Measurements from ENCODE around the gene LRRN1.
"Not testable (repeated sequence)": the region's sequence is repeated elsewhere in the genome, so short reads cannot be mapped to it uniquely, and the experiment has no call there.

Gene LRRN1

DNA sequence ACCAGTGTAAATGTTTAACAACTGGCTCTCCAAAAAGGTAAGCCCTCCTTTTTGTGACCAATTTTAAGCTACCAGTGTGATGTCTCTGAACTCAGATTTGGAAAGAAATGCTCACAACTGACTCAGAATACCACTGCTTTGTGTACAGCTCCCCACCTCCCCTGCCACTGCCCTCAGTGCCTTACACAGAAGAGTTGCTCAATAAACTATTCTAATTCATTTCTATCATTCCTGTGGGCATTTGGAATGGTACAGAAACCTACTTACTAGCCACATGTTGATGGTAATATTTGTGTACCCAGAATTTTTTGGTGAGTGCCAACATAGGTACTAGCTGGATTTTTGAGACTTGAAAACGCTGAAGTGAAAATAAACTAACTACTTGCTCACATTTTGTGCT, 16.0 kb downstream of the LRRN1 start:
- no peak for DNase-seq

DNA sequence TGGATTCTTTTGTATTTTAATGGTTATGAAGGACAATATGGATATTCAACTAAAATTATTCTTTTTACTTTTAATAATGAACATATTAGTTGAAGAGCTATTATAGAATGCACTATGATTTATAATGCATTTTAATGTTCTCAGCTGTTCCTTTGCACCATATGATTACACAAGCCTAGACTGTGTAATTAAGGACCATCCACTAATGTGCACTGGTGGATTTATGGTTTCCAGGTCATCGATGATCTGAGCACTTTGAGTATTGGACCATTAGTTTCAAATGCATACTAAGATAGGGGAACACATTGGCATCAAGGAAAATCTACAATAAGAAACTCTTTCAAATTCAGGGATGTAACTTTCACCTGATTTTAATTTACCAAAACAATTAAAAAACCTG, 16.8 kb downstream of the LRRN1 start:
- no peak for DNase-seq

DNA sequence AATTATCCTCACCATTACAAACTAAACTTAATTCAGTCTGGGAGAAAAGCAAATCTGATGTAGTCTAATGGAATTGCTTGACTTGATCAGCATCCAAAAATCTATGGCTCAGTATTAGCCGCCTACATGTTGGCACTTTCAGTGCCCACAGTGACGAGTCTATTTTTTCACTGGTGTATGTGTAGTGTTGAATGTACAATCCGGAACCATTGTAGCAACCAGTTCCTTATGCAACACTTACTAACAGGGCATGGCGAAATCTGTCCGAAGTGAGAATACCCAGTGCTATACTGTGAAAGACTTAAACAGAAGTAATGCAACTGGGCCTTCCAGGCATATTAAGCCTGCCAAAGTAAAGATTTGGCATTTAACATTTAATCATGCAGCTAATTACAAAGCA, 18.6 kb downstream of the LRRN1 start:
- no peak for DNase-seq

DNA sequence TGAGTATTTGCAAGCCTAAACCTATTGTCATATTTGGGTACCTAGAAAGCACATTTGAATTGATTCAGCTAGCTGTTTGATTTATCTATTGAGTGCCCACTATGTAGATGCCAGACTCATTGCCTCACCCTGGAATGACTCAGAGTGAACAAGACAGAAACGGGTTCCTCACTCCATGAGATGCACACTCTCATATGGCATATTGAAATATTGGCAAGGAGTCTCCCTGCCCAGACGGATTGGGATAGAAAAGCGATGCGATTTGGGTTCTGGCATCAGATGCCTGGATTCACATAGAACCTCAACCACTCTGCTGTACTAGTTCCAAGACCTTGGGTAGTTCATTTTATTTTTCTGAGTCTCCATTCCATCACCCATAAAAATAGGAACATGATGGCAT, 22.5 kb downstream of the LRRN1 start:
- DNase-seq: no peak

DNA sequence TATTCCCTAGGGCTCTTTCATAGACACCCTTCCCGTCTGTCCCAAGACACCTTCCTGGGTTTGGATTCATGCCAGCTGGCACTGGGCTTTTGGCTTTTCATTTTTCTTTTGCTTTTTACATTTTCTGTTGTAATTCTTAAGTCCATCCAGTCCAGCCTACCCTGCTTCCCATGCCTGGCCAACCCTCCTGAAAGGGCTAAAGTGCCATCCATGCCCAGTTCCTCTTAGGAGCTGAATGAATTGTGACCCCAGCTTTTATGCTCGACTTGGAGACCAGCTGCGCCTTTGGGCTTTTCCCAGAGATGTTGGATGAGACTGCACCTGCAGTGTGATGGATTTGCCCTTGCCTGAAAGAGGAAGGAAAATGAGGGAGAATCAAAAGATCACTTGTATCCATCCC, 25.8 kb downstream of the LRRN1 start:
- no peak for DNase-seq

DNA sequence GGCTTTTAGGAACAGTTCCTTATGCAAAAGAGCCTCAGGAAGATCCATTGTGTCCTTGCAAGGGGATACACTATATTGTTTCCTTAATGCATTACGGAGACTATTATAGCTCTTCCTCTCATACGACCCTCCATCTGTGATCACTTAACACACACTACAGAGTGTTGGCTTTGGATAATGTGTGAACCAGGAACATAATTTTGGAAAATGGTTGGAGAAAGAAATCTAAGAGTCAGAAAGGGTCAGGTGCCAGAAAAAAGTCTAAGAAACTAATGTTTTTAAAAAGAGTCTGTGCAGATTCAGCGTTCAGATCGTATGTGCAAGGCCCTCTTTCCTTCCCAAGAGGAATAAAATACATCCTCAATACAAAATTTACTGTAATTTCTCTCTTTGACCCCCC, 27.3 kb downstream of the LRRN1 start:
- no peak for DNase-seq

DNA sequence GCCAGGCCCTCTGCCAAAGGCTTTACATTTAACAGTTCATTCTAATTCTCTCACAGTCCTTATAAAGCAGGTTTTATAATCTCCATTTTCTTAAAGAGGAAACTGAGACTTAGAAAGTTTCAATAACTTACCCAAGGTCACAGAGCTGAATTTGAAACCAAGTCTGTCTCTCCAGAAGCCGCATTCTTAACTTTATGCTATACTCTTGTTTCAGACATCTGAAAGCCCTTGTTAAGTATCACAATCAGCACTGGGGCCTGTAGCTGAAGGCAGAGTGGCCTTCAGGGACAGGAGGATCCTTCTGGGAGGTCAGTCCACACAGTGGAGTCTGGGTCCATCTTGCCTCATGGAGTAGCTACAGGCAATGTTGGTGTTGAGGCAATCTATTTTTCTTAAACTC, 27.9 kb downstream of the LRRN1 start:
- no peak for DNase-seq

DNA sequence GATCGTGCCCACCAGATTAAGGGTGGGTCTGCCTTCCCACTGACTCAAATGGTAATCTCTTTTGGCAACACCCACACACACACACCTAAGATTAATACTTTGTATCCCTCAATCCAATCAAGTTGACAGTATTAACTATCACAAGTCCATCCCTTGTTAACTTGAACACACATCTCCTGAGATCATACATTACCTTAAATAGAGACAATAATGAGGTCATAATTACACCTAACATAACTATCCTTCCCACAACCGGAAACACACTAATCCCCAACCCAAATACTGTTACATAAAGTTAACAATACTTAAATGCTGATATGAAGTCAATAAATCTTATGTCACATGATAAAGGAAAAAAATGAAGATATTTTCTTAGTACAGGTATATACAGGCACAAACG, 29.2 kb downstream of the LRRN1 start:
- not testable (repeated sequence) for DNase-seq

DNA sequence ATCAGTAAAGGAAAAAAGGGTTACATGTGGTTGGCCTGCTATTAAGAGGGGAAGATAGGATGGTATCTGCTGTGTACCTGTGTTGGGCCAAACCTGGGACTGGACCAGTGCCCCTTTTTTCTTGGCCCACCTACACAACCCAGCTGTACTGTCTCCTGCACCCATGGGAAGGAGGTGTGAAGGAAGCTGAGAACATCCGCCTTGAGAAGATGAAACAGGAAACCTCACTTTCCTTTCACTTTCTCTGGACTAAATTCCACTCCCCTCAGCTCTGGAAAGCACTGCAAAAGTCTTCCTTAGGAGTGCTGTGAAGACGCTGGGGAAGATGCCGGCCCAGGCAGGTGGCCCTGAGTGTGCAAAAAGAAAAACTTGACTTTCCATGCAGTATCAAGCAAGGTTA, 37.6 kb downstream of the LRRN1 start:
- DNase-seq: no peak

DNA sequence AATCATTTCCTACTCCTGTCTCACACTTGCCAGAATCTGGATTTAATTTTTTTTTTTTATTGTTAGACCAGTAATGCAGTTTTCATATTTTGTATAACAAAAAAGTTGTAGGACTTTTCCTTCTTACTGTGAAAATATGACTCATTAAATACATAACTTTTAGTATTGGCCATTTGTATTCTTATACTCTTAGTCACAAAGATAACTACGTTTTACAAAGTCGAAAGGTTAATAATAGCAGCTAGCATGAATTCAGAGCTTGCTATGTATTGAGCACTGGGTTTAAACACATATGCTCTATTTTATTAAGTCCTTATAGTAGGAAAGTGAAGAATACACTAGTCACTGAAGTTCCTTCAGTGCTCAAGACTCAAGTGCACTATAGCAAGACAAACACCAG, 43.1 kb downstream of the LRRN1 start:
- no peak for DNase-seq

DNA sequence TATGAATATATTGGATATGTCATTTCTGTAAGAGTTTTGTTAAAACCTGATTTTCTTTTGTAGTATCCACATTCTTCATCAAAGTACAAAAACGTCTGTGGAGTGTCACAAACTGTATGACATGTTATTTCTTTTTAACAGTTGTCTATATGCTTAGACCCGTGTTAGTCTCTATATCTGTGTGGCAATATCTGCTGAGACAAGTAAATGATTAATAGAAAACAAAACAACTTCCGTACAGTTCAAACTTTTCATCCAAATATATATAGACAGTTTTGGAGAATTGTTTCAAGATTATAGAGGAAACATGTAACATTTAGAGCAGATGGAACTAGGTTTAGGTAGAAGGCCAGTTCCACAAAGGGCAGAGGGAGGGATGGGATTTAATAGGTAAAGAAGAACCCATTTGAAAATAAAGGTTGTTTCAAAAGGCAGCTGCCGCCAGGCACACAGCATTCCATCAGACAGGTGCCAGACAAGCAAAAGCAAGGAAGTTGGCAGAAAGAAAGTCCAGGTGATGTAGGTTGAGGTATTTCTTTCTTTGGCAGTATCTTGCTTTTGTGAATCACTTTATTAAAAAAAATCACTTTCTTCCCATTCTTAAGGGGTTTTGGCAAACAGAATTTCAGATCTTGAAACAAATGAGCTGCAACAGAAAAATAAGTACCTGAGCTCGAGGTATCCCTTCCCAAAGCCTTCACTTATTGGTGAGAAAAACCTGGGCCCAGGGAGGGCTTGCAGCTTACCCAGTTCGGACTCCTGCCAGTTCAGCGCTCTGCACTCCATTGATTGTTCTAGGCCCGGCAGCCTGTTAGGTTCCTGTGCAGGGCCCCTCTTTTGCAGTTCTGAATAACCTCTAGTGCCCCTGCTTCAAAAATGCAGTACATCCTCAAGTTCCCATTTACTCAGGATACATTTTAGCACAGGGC, 49.0 kb downstream of the LRRN1 start:
- no peak for DNase-seq

DNA sequence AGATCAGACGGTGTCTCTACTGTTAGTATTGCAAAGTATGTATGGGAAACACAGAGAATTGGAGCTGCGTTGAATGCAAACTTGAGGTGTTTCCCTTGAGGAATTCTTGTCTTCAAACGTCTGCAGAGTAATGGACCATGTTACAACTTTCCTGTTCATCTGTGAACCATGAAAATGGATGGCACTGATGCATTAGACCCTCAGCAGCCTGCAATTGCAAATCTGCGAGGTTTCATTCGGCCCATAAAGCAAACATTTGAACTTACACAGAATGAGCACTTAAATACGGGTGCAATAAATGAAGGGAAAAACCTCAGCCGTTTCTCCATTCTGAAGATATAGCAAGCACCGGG, 49.7 kb downstream of the LRRN1 start:
- no peak for DNase-seq

DNA sequence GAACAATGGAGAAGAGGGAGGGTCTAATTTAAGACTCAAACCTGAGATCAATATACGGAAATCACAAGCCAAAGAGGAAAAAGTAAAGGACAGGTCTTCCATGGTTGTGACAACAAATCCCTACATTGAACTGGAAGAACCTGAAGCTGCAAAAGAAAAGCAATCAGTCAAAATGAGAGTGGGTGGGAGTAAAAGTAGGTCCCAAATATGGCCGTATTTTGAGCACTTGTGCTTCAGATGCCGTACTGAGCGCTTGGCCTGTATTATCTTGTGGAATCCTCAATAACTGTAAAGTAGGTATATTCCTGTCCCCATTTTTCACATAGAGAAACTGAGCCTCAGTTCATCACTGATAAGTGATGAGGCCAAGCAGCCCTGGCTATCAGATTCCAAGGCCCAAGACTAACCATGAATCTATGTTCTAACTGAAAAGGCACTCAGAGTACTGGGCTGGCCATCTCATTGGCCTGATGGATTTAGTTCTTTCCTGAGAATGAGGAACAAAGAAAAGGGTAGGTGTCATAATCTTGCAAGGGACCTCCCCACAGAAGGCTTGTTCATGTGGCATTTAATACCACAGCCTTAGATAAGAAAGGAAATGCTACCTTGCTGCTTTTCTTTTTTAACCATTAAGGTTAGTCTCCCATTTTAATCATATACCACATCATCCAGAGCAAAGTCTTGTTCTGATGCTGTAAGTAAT, 52.5 kb downstream of the LRRN1 start:
- no peak for DNase-seq

DNA sequence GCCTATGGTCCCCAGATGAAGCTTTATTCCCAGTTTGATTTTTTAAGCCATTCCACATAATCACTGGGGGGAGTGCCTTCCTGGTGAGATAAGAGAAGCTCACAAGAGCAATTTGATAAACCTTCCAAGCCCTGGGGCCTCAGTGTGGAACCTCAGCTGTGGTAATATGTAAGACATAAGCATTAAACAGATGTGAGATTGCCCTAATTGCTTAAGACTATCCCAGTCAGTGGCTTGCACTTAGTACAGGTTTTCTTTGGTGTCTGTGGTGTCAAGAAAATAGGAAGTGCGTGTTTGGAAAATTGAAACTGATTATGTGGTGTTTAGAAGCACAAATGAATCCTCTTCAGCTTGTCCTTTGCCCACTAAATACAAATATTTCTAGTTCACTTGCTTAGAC, 54.3 kb downstream of the LRRN1 start:
- no peak for DNase-seq

DNA sequence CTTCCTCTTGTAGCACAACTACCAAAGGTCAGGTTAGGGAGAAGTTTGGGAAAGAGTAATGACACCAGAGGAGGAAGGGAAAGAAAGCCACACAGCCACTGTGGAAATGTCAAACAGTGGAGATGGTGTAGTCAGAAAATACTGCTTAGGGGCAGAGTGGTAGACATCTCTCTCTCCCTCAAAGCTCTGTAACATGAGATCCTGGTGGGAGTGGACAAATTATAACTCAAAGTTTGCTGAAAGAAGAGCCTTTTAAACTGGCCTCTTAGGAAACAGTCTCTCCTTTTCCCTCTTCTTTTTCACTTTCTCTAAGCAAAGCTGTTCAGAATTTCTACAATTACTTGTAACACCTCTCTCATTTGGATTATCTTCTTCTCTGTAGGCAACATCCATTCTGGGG, 55.8 kb downstream of the LRRN1 start:
- DNase-seq: no peak

DNA sequence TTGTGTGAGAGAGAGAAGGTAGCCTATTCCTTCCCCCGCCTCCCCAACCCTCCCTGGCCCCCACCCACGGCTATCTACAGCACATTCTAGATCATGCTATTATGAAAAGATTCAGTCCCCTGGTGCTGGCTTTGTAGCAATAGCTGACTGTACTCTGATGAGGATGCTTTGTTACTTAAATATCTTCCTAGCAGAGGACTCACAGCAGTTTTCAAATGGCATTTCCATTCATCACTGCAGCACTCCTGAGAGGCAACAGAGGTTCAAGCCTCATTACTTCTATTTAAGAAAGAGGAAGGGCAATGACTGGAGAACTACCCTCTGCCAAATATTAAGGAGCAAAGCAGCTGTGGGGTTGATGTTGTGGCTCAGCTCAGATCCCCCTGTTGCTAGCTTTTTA, 61.0 kb downstream of the LRRN1 start:
- DNase-seq: no peak

DNA sequence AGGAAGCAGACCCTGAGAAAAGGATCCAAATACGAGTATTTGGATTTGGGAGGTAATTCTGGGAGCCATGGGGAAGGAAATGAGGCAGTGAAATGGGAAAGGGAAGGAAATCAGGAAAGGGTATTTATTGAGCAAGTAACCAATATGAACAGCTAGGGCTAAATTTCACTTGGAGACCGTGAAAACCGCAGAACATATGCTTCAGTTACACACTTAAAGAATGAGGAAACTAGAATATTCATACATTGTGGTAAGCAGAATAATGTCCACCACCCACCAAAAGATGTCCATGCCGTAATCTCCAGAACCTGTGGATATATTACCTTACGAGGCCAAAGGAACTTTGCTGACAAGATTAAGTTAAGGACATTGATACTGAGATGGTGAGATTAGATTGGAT, 63.3 kb downstream of the LRRN1 start:
- no peak for DNase-seq

DNA sequence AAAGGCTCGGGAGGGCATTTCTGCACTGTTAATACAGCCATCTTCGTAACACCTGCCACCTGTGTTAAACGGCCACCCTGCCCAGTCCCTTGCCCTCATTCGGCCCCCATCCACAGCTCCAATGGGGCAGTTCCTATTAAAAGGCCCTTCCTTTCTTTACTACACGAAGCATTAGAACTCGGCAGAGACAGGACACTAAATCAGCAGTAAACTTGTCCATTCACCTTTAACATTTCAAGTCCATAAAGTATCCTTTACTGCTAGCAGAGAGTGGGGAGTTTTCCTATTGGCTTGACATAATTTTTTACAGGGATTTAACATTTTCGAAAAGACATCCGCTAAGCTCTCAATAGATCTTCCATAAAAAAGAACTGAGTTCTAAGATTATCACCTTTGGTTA, 76.3 kb downstream of the LRRN1 start:
- no peak for DNase-seq

DNA sequence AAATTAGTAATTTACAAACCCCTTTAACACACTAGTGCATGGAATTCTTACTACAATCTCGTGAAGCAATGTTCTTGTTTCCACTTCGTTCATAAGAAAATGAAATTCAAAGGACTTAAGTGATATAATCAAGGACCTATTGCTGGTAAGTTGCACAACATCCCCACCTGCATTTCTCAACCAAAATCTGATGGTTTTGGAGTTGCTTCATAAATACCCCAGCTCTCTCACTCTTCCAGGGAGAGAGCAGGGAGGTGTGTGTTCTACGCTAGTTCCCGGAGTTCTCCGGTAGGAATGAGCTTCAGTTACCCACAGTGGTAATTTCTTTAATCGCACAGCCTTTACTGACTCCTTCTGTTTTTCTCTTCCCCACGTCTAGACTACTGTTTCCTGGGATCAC, 81.8 kb downstream of the LRRN1 start:
- no peak for DNase-seq

DNA sequence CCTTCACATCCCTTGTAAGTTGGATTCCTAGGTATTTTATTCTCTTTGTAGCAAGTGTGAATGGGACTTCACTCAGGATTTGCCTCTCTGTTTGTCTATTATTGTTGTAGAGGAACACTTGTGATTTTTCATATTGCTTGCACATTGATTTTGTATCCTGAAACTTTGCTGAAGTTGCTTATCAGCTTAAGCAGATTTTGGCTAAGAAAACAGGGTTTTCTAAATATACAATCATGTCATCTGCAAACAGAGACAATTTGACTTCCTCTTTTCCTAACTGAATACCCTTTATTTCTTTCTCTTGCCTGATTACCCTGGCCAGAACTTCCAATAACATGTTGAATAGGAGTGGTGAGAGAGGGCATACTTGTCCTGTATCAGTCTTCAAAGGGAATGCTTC, 88.1 kb downstream of the LRRN1 start:
- DNase-seq: not testable (repeated sequence)

DNA sequence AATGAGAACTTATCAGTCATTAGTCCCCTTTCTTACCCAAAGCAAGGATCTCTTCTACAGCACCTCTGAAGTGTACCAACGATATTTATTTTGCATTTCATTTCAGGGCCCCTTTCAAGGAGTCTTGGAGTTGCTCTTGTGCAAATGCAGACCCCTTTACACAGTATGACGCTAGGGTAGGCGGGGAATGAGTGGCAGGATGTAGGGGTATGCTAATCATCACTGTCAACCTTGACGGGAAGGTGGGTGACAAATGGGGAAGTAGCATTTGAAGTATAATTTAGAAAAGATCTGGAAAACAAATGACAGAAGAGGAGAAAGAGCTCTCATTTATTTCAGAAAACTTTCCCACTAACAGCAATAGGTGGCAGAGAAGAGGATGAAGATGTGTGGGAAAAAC, 94.4 kb downstream of the LRRN1 start:
- DNase-seq: no peak
